GM19238 (cell line): ENCODE measurements around the gene DAZL.
"Not testable (repeated sequence)": the region's sequence is repeated elsewhere in the genome, so short reads cannot be mapped to it uniquely, and the experiment has no call there.

ENCODE experiments used
- DNase-seq: peaks from one replicate; pipeline ENCODE4 v3.0.0; 2011; ENCODE audit warnings: low spot score; ENCODE audit not compliant: insufficient read length

The DAZL gene, protein sequence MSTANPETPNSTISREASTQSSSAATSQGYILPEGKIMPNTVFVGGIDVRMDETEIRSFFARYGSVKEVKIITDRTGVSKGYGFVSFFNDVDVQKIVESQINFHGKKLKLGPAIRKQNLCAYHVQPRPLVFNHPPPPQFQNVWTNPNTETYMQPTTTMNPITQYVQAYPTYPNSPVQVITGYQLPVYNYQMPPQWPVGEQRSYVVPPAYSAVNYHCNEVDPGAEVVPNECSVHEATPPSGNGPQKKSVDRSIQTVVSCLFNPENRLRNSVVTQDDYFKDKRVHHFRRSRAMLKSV

GRCh38 chr3:16604887-16605602 is at the start of gene DAZL:
DAZL (minus strand) TSS chr3:16605423; CDS start chr3:16605205, 218 bp downstream.
- DNase-seq = no peak

- DNase-seq = no peak
These were observed 49.8 kb upstream of the DAZL start for GRCh38 chr3:16654976-16655375.

- no peak for DNase-seq
These were observed 48.5 kb upstream of the DAZL start for GRCh38 chr3:16653712-16654111.

DNA sequence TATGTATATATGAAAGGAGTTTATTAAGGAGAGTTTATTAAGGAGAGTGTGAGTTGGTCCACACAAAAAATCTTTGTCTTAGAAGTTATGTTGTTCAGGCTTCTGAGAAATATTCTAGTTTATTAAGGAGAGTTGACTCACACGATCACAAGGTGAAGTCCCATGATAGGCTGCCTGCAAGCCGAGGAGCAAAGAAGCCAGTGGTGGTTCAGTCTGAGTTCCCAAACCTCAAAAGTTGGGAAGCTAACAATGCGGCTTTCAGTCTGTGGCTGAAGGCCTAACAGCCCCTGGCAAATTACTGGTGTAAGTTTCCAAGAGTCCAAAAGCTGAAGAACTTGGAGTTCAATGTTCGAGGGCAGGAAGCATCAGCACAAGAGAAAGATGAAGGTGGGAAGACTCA is 42.4 kb upstream of the DAZL start:
- no peak for DNase-seq

DNA sequence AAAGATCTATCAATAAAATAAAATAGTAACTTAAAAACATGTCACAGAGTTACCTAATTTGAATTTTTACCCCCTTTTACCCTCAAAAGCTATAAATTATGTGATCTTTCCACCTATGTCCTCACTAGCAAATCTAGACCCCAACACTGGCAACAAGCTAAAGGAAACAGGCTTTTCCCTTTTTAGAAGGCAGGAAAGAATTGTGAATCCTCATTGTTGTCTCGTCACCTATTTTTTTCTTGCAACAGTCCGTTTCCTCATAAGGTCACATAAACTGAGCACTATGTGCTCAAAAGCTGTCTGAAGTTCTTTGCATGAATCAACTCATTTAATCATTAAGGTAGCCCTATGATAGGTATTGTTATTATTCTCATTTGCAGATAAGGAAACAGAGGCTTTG is 34.6 kb upstream of the DAZL start:
- DNase-seq = no peak

GRCh38 chr3:16633948-16634347 is 28.7 kb upstream of the DAZL start:
- DNase-seq = no peak

- DNase-seq = no peak
These were observed 27.2 kb upstream of the DAZL start for GRCh38 chr3:16632395-16632794.

DNA sequence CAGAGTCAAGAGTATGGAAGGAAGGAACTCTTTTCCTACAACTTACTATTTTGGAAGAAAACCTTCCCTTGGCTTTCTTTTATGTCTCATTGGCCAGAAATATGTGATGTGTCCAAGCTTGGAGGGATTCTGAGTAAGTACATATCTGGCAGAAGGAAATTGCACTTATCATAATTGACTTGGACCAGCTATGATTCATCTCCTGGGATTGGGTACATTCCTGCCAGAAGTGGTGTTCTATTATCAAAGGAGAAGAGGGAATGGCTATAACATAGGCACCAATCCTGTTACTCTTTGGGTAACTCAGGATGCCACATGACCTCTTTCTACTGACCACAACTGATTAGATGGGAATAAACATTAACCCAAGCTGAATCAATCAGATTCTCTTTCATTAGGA is 13.5 kb upstream of the DAZL start:
- DNase-seq = no peak

DNA sequence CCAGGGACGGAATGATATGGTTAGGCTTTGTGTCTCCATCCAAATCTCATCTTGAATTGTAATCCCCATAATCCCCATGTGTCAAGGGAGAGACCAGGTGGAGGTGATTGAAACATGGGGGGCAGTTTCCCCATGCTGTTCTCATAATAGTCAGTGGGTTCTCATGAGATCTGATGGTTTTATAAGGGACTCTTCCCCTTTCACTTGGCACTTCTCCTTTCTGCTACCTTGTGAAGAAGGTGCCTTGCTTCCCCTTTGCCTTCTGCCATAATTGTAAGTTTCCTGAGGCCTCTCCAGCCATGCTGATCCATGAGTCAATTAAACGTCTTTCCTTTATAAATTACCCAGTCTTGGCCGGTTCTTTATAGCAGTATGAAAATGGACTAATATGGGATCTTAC is 11.9 kb upstream of the DAZL start:
- not testable (repeated sequence) for DNase-seq

- no peak for DNase-seq
These were observed 10.9 kb upstream of the DAZL start for GRCh38 chr3:16616083-16616482.

GRCh38 chr3:16614033-16615031 is 9.1 kb upstream of the DAZL start:
- no peak for DNase-seq

- DNase-seq = no peak
These were observed 4.8 kb upstream of the DAZL start for GRCh38 chr3:16609927-16610580.

DNA sequence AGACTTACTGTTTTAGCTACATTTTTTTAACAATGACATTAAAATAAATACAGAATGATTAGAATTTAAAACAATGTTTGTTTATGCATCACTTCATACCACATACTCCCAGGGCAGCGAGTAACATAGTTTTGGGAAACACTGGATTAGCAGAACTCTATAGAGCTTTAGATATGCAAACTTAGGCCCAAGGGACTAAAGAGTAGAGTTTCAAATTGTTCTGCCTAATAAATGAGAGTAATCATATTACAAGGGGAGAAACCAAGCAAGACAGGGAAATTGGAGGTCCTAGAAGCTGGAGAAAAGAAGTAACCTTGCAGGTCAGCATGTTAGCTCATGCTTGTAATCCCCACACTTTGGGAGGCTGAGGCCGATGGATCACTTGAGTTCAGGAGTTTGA is 3.6 kb upstream of the DAZL start:
- DNase-seq = no peak

- DNase-seq = no peak
These were observed 2.5 kb upstream of the DAZL start for GRCh38 chr3:16607718-16608117.

DNA sequence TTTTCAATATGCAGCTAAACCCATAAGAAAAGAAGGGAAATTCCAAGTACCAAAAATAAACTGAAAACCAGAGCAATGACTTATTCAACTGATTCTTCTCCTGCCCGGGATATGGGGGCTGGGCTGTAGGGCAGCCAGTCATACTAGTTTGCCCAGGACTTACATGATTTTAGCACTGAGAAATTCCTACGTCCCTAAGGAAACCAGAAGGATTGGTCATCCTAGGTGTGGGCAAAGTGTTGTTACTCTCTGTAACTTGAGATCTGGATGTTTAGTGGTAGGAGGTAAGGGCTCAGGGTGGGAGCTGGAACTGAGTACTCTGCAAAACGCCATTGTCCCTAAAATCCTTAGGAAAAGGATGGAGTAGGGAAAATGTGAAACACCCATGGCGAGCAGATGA is 1.2 kb upstream of the DAZL start:
- DNase-seq = no peak

- no peak for DNase-seq
These were observed 743 bp upstream of the DAZL start for GRCh38 chr3:16605966-16606365.

GRCh38 chr3:16604433-16604832 is 790 bp downstream of the DAZL start:
- no peak for DNase-seq

DNA sequence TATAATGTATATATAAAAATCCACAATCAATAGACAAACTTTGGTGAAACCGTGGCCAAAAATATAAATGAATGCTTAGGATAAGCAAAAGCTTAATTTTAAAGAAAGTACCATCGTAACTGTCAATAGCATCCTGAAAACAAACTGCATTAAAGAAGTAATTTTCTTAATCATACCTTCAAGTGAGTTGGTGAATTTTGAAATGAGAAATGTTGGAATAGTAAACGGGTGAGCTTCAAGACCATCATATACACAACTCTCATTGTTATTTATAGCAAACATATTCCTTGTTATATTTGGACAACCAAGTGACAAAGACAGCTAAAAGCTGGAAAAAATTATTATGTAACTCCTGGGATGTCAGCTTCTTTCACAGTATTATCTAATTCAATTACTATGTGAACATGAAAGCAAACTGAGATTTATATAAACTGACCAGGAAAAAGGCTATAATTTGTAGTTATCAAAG is 3.7 kb downstream of the DAZL start:
- no peak for DNase-seq

DNA sequence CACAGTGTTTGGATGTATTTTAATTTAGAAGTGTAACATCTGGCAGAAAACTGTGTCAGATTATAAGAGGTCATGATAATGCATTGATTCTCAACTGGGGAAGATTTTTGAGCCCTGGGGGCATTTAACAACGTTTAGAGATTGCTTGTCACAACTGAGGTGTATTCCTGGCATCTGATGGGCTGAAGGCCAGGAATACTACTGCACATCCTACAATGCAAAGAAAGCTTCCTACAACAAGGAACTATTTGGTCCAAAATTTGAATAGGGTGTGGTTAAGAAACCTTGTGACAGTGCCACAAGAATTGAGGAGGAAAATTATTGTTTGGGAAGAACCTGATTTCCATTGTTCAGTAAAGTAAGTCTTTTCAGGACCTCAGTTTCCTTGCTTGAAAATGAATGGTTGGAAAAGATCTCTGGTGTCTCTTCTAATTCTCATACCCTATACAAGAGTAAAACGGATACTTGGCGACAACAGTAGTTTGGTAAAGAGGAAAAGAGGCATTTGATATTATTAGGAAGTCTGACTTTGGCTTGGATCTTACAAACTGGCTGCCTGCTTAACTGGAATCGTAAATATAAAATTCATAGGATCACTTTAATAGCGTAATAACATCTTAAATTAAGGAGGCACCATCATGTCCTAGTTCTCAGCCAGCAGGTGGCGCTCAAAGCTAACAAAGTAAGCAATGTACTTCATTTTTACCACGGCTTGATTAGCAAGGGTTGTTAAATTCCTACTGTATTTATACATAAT is 4.3 kb downstream of the DAZL start:
- DNase-seq = peak; percentile 27

DNA sequence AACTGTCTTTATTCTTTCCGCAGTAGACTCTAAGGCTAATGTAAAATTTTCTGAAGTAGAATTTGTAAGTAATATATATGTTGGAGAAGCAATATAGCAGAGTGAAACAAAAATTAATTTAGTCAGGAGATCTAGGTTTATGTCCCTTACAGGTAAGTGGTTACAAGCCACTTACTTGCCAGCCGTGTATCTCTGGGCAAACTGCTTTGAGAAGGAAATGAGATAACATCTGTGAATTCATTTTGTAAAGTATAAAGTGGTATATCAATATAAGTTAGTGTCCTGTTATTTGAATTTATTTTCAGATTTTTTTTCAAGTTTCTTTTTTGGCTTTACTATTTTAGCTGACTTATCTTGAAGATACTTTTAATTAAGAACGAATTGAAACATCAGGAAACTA is 5.5 kb downstream of the DAZL start:
- no peak for DNase-seq
